Liver (tissue), 9 donors: ENCODE data around the gene TPSG1. TPM values are rescaled to one million over a fixed set of nuclear protein-coding genes. Genes with fewer than 3 reads are reported as not detected.

ENCODE experiments used
- DNase-seq: peaks from one replicate; pipeline ENCODE4 v3.0.0-alpha.2; 2017; ENCODE audit warnings: low spot score
- H3K27ac ChIP-seq, 2 donors: one replicate each; pipeline ENCODE4 v1.7.0; 2013; ENCODE audit warnings: inconsistent platforms in 2 of 2, low read length in 2 of 2, control low read depth in 1 of 2, low read depth in 1 of 2, mild to moderate bottlenecking in 1 of 2
- H3K27me3 ChIP-seq, 4 donors: one replicate each; pipeline versions ENCODE4 v1.6.1 to v1.7.0; 2013; ENCODE audit warnings: low read length in 3 of 4, inconsistent platforms in 1 of 4, mild to moderate bottlenecking in 1 of 4, moderate library complexity in 1 of 4; ENCODE audit not compliant: control insufficient read depth in 4 of 4, insufficient read depth in 4 of 4
- H3K36me3 ChIP-seq, 4 donors: one replicate each; pipeline versions ENCODE4 v1.6.1 to v1.7.0; 2013; ENCODE audit warnings: low read length in 3 of 4, mild to moderate bottlenecking in 3 of 4, low read depth in 1 of 4, moderate library complexity in 1 of 4; ENCODE audit not compliant: control insufficient read depth in 4 of 4, insufficient read depth in 3 of 4
- H3K4me1 ChIP-seq, 4 donors: one replicate each; pipeline versions ENCODE4 v1.6.1 to v1.7.0; 2013; ENCODE audit warnings: low read length in 3 of 4, mild to moderate bottlenecking in 3 of 4, moderate library complexity in 1 of 4; ENCODE audit not compliant: control insufficient read depth in 4 of 4, insufficient read depth in 4 of 4
- H3K4me3 ChIP-seq, 3 donors: one replicate each; pipeline versions ENCODE4 v1.6.1 to v1.7.0; 2013; ENCODE audit warnings: low read length in 3 of 3, control low read depth in 1 of 3, low read depth in 1 of 3, mild to moderate bottlenecking in 1 of 3
- H3K9ac ChIP-seq, 2 donors: one replicate each; pipeline ENCODE4 v1.7.0; 2013; ENCODE audit warnings: low read length in 2 of 2, mild to moderate bottlenecking in 2 of 2, moderate library complexity in 2 of 2, control low read depth in 1 of 2, low read depth in 1 of 2
- H3K9me3 ChIP-seq, 4 donors: one replicate each; pipeline versions ENCODE4 v1.6.1 to v1.7.0; 2013; ENCODE audit warnings: low read length in 3 of 4; ENCODE audit not compliant: control insufficient read depth in 4 of 4
- EGR1 ChIP-seq, 2 donors: IDR thresholded peaks; 2 replicates each; pipeline ENCODE4 v1.6.1; 2016 to 2018; ENCODE audit warnings: antibody characterized with exemption in 2 of 2, low read depth in 2 of 2
- FOXA2 ChIP-seq: IDR thresholded peaks from 2 replicates; pipeline ENCODE4 v1.6.1; 2016; ENCODE audit warnings: antibody characterized with exemption
- GABPA ChIP-seq, 2 donors: IDR thresholded peaks in 1 of 2; conservative IDR thresholded peaks in 1 of 2; 2 replicates each; pipeline ENCODE4 v1.6.1; 2016; ENCODE audit warnings: antibody characterized with exemption in 2 of 2, mild to moderate bottlenecking in 1 of 2, moderate library complexity in 1 of 2
- HNF4A ChIP-seq, 2 donors: conservative IDR thresholded peaks; 2 replicates each; pipeline ENCODE4 v1.6.1; 2016; ENCODE audit warnings: antibody characterized with exemption in 2 of 2, mild to moderate bottlenecking in 2 of 2
- HNF4G ChIP-seq: IDR thresholded peaks from 2 replicates; pipeline ENCODE4 v1.6.1; 2016; ENCODE audit warnings: antibody characterized with exemption
- JUND ChIP-seq, 2 donors: IDR thresholded peaks; 2 replicates each; pipeline ENCODE4 v1.6.1; 2016; ENCODE audit warnings: antibody characterized with exemption in 2 of 2
- NR2F2 ChIP-seq: IDR thresholded peaks from 2 replicates; pipeline ENCODE4 v1.6.1; 2016; ENCODE audit warnings: antibody characterized with exemption
- RAD21 ChIP-seq, 2 donors: IDR thresholded peaks; 2 replicates each; pipeline ENCODE4 v1.6.1; 2016; ENCODE audit warnings: antibody characterized with exemption in 2 of 2, mild to moderate bottlenecking in 2 of 2
- RXRA ChIP-seq, 2 donors: IDR thresholded peaks; 2 replicates each; pipeline ENCODE4 v1.6.1; 2017 to 2018; ENCODE audit warnings: antibody characterized with exemption in 2 of 2, mild to moderate bottlenecking in 1 of 2
- SP1 ChIP-seq: IDR thresholded peaks from 2 replicates; pipeline ENCODE4 v1.6.1; 2018; ENCODE audit warnings: antibody characterized with exemption, mild to moderate bottlenecking
- TAF1 ChIP-seq: conservative IDR thresholded peaks from 2 replicates; pipeline ENCODE4 v1.6.1; 2016; ENCODE audit warnings: antibody characterized with exemption, mild to moderate bottlenecking
- YY1 ChIP-seq: IDR thresholded peaks from 2 replicates; pipeline ENCODE4 v1.6.1; 2016; ENCODE audit warnings: antibody characterized with exemption, mild to moderate bottlenecking
- WGBS: extraction: QIAGEN DNeasy Blood & Tissue Kit; methylation state at CpG from one replicate; pipeline ENCODE4 v1.1.7; 2013; 5-methylcytosine and 5-hydroxymethylcytosine counted together
- polyA plus RNA-seq, 2 donors: library from polyadenylated mRNA; stranded (reverse) in 1 of 2; unstranded in 1 of 2; fragments of 200-250 nt in 1 of 2; fragments of >200 nt in 1 of 2; fragmentation: Nextera tagmentation in 1 of 2; extraction: Ambion mirVana in 1 of 2; gene quantifications; one replicate each; pipeline versions ENCODE4 v1.2.1 to v1.2.3, GENCODE V29; 2013 to 2015
- total RNA-seq, 2 donors: library from RNA; depleted of rRNA; stranded (reverse); fragments of >200 nt; gene quantifications; one replicate each; pipeline ENCODE4 v1.2.3, GENCODE V29; 2014
- TF ChIP-seq, protein P1 (sequence below): IDR thresholded peaks from 2 replicates; pipeline ENCODE4 v1.6.1; 2016; ENCODE audit warnings: antibody characterized with exemption, mild to moderate bottlenecking
- TF ChIP-seq, protein P2 (sequence below): fragments of 150-350 bp; IDR thresholded peaks from 2 replicates; pipeline ENCODE4 v1.5.1; 2017; ENCODE audit warnings: improper control_type of control experiment, low read depth, low read length; ENCODE audit not compliant: missing input control
- TF ChIP-seq, protein P3 (sequence below): IDR thresholded peaks from 2 replicates; pipeline ENCODE4 v1.6.1; 2016; ENCODE audit warnings: antibody characterized with exemption
- TF ChIP-seq, protein P4 (sequence below): IDR thresholded peaks from 2 replicates; pipeline ENCODE4 v1.6.1; 2016; ENCODE audit warnings: antibody characterized with exemption
- donor health status: healthy.
- donor health status: healthy.
- donor health status: healthy.
- donor health status: healthy.
- donor health status: healthy.

Gene TPSG1
- total and polyA plus RNA-seq, 4 donors = 0.55 TPM; not detected in 3

DNA sequence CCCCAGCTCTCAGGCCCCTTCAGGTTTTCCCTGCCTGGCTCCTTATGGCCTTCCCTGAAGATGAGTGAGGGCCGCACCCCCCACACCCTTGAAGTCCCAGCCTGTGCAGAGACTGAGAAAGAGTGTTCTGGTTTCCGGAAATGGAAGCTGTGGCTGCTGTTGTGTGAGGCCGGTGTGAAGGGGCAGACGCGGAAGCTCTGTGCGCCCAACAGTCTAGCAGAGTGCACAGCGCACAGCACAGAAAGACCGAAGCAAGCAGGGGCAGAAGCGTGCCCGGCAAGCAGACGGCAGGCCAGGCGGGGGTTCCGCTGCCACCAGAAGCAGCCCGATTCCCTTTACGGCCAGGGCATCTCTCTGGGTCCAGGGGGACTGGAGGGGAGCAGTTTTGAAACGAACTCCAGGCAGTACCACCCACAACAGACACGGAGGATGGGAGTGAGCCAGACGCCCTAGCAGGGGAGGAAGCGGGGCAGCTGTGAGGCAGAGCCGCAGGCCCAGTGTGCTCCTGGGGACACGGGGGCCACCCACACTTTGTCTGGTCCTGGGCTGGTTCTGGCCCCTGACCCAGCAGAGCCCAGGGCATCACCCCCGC, 16.7 kb downstream of the TPSG1 start (continued):
- TF ChIP-seq, protein P1, sequence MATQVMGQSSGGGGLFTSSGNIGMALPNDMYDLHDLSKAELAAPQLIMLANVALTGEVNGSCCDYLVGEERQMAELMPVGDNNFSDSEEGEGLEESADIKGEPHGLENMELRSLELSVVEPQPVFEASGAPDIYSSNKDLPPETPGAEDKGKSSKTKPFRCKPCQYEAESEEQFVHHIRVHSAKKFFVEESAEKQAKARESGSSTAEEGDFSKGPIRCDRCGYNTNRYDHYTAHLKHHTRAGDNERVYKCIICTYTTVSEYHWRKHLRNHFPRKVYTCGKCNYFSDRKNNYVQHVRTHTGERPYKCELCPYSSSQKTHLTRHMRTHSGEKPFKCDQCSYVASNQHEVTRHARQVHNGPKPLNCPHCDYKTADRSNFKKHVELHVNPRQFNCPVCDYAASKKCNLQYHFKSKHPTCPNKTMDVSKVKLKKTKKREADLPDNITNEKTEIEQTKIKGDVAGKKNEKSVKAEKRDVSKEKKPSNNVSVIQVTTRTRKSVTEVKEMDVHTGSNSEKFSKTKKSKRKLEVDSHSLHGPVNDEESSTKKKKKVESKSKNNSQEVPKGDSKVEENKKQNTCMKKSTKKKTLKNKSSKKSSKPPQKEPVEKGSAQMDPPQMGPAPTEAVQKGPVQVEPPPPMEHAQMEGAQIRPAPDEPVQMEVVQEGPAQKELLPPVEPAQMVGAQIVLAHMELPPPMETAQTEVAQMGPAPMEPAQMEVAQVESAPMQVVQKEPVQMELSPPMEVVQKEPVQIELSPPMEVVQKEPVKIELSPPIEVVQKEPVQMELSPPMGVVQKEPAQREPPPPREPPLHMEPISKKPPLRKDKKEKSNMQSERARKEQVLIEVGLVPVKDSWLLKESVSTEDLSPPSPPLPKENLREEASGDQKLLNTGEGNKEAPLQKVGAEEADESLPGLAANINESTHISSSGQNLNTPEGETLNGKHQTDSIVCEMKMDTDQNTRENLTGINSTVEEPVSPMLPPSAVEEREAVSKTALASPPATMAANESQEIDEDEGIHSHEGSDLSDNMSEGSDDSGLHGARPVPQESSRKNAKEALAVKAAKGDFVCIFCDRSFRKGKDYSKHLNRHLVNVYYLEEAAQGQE = no peak

DNA sequence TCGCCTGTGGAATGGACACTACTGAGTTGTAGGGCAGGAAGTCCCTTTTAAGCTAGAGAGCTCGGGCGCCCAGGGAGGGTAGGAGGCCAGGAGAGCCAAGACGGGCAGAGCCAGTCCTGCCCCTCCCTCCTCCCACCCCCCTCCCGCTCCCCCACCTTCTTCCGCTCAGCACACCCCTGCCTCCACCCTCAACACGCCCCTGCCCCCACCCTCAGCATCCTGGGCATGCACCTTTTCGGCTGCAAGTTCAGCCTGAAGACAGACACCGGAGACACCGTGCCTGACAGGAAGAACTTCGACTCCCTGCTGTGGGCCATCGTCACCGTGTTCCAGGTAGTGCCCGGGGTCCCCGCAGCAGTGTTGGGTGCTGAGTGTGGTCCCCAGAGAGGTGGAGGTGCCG, 18.3 kb downstream of the TPSG1 start:
- Histone ChIP-seq H3K27me3 (no peaks in the 10 kb centered on the region), H3K9ac (no peak overlapping the region), H3K4me3 (no peak overlapping the region), H3K36me3 (peaks cover 0 to 65% (median 22%) of the 10 kb centered on the region in 4 donors), H3K9me3 (no peaks in the 10 kb centered on the region), H3K27ac (no peak overlapping the region), H3K4me1 (no peaks in the 10 kb centered on the region)
- 88% methylated on average over 16 of the region's 16 CpGs for WGBS
- no peak for DNase-seq
- no peak for TF ChIP-seq HNF4G
- TF ChIP-seq RAD21 (IDR thresholded peaks at IDR 0.05) = no peak
- TF ChIP-seq, protein P2, sequence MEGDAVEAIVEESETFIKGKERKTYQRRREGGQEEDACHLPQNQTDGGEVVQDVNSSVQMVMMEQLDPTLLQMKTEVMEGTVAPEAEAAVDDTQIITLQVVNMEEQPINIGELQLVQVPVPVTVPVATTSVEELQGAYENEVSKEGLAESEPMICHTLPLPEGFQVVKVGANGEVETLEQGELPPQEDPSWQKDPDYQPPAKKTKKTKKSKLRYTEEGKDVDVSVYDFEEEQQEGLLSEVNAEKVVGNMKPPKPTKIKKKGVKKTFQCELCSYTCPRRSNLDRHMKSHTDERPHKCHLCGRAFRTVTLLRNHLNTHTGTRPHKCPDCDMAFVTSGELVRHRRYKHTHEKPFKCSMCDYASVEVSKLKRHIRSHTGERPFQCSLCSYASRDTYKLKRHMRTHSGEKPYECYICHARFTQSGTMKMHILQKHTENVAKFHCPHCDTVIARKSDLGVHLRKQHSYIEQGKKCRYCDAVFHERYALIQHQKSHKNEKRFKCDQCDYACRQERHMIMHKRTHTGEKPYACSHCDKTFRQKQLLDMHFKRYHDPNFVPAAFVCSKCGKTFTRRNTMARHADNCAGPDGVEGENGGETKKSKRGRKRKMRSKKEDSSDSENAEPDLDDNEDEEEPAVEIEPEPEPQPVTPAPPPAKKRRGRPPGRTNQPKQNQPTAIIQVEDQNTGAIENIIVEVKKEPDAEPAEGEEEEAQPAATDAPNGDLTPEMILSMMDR = no peak

DNA sequence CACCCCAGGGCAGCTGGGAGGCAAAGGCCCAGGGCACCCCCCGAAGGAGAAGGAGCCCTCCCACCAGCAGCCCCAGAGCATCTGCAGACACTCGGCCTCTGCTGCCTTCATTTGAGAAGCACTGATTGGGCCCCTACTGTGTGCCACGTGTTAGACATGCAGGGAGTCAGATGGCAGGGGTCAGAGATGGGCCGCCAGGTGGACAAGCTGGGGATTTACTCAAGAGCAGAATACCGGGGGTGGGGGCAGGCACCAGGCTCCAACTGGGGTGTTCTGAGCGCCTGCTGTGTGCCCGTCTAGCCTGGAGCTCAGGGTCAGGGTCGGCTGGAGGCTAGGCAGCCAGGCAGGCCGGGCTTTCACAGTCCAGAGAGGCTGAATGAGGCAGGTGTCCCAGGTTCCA, 18.7 kb downstream of the TPSG1 start:
- Histone ChIP-seq H3K4me1 (no peaks in the 10 kb centered on the region), H3K4me3 (no peak overlapping the region), H3K9me3 (no peaks in the 10 kb centered on the region), H3K9ac (no peak overlapping the region), H3K36me3 (peaks cover 0 to 65% (median 21%) of the 10 kb centered on the region in 4 donors), H3K27ac (no peak overlapping the region), H3K27me3 (no peaks in the 10 kb centered on the region)
- WGBS = 65% methylated on average over 9 of the region's 9 CpGs
- DNase-seq = no peak
- TF ChIP-seq, protein P1 = no peak
- TF ChIP-seq FOXA2 = no peak
- no peak for TF ChIP-seq TAF1
- TF ChIP-seq, protein P2 = no peak
- TF ChIP-seq, protein P3, sequence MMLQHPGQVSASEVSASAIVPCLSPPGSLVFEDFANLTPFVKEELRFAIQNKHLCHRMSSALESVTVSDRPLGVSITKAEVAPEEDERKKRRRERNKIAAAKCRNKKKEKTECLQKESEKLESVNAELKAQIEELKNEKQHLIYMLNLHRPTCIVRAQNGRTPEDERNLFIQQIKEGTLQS = no peak
- no peak for TF ChIP-seq SP1
- no peak for TF ChIP-seq RXRA (IDR thresholded peaks at IDR 0.05)
- no peak for TF ChIP-seq YY1
- TF ChIP-seq EGR1 (IDR thresholded peaks at IDR 0.05; ENCODE audit: low read depth in 2 of 2) = no peak
- no peak for TF ChIP-seq GABPA (IDR thresholded peaks at IDR 0.05 in 1 of 2, conservative IDR thresholded peaks at IDR 0.05 in 1 of 2)
- TF ChIP-seq HNF4G = no peak
- no peak for TF ChIP-seq NR2F2
- TF ChIP-seq RAD21 (IDR thresholded peaks at IDR 0.05) = no peak
- TF ChIP-seq JUND (IDR thresholded peaks at IDR 0.05) = no peak
- TF ChIP-seq, protein P4, sequence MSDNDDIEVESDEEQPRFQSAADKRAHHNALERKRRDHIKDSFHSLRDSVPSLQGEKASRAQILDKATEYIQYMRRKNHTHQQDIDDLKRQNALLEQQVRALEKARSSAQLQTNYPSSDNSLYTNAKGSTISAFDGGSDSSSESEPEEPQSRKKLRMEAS = no peak
- no peak for TF ChIP-seq HNF4A (conservative IDR thresholded peaks at IDR 0.05)
